GM04504 (cell line): ENCODE data around the gene MT1X.
A peak's percentile ranks its signal among the peaks of the same experiment; 100 is the strongest.

Experiments used
- DNase-seq: peaks from one replicate; pipeline ENCODE4 v3.0.0-alpha.2; 2012; ENCODE audit warnings: low read depth

MT1X gene

DNA sequence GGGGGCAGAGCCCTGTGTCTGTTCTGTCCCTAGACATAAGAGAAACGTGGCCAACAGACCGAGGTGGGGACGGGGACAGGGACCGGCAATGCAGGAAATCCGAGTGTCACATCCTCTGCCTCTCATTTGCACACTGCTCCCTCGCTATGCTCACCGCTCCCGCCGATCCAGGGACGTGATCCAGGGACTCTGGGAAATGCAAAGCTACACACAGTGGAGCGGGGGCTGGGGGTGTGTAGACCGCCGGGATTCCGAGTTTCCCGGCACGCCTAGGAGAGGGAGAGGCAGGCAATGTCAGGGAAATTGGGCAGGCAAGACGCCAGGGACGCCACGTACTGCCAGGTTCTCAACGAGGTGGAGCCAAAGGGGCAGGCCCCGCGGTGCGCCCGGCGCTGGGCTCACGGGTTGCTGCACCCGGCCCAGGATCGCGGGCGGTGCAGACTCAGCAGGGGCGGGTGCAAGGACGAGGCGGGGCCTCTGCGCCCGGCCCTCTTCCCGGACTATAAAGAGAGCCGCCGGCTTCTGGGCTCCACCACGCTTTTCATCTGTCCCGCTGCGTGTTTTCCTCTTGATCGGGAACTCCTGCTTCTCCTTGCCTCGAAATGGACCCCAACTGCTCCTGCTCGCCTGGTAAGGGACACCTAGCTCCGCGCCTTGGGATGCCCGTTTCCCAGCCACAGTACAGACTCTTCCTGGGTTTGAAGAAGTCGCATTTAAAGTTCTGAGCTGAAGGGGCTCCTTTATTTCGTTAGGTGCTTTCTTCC is at the start of gene MT1X:
Gene MT1X (plus strand): TSS at position 532 of the 764 bp plus-strand sequence. CDS start 71 bp downstream, at position 603.
- peak; percentile 73 for DNase-seq

DNA sequence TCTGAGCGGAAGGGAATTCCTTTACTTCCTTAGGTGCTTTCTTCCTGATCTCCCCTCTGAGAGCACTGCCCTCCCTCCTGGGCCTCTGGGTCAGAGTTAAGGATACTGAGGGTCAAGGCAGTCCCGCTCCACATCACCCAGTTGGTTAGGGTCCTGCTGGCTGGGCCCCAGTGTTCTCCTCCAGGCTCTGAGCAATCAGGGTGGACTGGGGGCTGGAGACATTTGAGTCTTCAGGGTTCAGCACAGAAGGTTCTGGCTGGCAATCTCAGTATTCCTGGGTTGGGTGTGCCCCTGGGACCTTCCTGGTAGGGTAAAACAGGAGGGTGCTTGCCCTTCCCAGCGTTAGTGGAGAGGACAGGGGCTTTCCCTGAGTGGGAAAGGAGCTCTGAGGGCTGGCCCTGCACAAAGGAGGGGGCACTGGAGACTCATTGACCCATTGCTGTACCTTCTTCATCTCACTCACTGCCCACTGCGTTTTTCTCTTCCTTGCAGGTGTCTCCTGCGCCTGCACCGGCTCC is 49.4 kb upstream of the MT1X start:
- DNase-seq, result no peak

DNA sequence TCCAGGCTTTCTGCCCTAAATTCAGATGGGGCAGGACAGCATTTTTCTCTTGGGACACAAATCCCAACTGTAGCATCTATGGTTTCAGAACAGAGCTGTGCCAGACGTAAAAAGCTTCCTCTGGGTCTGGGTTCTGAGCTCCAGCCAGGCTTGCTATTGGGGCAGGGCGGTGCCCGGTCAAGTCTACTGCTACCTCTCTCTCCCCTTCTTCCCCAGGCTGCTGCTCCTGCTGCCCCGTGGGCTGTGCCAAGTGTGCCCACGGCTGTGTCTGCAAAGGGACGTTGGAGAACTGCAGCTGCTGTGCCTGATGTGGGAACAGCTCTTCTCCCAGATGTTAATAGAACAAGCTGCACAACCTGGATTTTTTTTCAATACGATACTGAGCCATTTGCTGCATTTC is 48.7 kb upstream of the MT1X start:
- no peak for DNase-seq

DNA sequence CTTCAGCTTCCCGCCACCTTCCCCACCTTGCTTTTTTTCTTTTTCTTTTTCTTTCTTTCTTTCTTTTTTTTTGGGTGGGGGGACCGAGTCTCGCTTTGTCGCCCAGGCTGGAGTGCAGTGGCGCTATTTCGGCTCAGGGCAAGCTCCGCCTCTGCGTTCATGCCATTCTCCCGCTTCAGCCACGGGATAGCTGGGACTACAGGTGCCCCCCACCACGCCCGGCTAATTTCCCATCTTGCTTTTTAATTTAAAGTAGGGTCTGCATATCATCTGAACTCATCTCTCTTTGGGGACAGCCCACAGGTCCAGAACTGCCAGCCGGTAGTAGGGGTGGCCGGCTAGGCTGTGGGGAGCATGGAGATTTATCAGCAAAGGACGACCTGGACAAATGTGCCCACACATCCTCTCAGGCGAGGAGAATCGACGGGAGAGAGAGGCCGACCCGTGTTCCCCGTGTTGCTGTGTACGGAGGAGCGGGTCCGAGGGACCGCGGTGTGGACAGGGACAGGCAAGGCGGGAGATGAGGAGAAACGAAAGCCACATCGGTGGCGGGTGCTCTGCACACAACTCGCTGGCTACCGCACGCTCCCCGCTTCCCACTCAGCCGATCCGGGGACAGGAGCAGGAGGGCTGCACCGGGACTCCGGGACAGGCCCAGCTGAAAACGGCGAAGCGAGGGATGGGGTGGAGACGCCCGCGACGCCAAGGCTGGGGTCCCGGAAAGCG is 47.4 kb upstream of the MT1X start:
- no peak for DNase-seq

DNA sequence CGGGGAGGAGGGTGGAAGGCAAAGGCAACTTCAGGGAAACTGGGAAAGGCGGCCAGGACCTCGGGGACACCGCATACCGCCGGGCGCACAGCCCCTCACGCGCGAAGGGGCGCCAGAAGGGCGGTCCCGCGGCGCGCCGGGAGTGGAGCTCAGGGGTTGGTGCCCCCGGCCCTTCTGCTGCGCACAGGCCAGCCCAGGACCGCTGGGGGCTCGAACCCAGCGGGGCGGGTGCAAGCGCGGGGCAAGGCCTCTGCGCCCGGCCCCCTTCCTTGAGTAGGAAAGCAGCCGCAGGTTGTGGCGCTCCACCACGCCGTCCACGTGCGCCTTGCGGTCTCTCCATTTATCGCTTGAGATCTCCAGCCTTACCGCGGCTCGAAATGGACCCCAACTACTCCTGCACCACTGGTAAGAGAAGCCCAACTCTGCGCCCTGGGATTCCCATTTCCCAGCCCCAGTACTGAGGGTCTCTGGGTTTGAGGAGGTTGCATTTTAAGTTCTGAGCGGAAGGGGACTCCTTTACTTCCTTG is 46.8 kb upstream of the MT1X start:
- no peak for DNase-seq

DNA sequence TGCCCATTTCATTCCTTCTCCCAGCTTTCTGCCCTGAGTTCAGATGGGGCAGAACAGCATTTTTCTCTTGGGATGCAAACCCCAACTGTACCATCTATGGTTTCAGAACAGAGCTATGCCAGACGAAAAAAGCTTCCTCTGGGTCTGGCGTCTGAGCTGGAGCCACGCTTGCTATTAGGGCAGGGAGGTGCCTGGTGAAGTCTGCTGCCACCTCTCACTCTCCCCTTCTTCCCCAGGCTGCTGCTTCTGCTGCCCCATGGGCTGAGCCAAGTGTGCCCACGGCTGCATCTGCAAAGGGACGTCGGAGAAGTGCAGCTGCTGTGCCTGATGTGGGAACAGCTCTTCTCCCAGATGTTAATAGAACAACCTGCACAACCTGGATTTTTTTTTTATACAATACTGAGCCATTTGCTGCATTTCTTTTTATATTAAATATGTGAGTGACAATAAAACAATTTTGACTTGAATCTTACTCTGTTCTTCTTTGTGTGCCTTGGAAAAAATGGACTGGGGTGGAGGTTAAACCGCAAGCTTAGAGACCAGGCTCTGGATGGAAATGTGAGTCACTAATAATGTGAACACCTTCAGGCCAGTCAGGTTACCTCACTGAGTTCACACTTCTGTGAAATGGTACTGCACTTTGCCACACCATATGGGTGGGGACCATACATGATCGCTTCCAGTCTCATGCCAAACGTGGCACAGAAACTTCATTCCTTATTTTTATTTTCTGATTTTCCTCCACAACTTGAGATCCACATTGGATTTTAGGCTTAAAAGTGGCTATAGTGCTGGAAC is 45.5 kb upstream of the MT1X start:
- no peak for DNase-seq

DNA sequence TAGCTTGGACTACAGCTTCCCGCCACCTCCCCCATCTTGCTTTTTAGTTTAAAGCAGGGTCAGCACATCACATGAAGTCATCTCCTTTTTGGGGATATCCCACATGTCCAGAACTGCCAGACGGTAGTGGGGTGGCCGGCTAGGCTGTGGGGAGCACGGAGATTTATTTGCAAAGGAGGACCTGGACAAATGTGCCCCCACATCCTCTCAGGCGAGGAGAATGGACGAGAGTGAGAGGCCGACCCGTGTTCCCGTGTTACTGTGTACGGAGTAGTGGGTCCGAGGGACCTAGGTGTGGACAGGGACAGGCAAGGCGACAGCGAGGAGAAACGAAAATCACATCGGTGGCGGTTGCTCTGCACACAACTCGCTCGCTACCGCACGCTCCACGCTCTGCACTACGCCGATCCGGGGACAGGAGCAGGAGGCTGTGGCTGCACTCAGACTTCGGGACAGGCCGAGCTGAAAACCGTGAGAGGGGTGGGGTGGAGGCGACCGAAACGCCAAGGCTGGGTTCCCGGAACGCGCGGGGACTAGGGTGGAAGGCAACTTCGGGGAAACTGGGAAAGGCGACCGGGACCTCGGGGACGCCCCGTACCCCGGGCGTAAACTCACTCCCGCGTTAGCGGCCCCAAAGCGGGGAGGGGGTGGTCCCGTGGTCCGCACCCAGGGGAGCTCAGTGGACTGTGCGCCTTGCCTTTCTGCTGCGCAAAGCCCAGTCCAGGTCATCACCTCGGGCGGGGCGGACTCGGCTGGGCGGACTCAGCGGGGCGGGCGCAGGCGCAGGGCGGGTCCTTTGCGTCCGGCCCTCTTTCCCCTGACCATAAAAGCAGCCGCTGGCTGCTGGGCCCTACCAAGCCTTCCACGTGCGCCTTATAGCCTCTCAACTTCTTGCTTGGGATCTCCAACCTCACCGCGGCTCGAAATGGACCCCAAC is 44.2 kb upstream of the MT1X start, which contains the start of gene MT1A:
Gene MT1A (plus strand): TSS at position 853 of the 937 bp plus-strand sequence. CDS start 73 bp downstream, at position 926.
- no peak for DNase-seq

DNA sequence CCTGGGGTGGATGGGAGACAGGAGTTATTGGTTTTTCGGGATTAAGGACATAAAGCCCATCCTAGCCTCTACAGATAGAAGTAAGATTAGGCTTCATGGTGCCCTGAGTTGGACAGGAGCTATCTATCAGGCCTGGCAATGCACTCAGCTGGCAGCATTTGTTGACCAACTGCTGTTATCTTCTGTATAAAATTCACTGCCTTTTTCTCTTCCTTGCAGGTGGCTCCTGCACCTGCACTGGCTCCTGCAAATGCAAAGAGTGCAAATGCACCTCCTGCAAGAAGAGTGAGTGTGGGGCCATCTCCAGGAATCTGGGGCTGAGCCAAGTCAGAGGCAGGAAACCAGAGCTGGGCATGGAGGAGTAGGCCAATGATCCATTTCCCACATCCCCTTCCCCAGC is 43.2 kb upstream of the MT1X start:
- no peak for DNase-seq

DNA sequence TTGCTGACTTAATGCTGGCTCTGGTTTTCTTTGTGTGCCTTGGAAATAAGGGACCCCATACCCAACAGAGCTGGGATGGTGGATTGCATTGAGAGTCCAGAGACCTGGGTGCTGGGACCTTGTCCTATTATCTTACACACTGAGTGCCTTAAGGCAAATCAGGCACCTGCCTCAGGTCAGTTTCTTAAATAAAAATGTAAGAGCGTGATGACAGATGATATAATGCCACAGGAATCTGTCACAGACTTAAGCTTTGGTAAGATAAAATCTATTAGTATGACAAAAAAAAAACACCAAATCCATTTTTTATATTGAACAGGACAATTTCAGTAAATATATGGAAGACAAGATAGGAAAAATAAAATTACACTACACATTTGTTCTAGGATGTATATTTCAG is 42.2 kb upstream of the MT1X start:
- no peak for DNase-seq

DNA sequence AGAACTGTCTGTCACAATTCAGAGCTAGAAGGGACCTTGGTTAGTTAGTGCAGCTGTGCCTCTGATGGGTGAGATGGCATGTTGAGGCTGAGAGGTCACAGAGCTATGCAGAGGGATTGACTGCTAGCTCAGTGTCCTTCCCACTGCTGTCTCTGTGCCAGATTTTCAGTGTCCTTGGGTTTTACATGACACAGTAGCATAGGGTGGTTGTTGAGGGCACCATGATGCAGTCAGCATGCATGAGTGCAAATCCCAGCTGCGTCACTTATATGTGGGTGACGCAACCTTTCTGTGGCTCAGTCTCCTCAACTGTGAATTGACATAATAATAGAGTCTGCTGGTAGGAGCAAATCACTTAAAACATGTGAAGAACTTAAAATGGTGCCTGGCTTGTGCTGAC is 41.1 kb upstream of the MT1X start:
- no peak for DNase-seq

DNA sequence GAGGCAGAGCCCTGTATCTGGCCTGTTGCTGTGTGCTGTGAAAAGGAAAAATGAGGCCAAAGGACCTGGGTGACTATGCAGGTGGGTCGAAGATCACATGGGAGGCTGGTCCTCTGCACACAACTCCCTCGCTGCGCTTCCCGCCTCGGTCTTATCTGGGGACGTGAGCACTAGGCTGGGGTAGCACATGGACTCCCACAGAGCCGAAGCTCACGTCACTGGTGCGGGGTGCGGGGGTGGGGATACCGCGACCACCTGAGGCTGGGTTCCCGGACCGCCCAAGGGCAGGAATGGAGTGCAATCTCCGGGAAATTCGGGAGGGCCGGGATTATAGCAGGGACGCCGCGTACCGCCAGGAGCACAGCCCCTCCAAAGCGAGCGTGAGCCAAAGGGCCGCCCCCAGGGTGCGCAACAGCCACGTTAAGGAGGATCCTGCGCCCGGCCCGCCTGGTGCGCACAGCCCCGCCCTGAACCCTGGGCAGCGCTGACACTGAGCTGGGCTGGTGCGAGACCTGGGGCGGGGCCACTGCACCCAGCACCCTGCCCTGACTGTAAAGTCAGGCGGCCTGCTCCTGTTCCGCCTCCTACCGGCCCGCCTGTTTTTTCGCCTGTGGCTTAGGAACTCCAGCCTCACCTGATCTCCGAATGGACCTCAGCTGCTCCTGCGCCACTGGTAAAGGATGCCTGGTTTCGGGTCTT is 39.0 kb upstream of the MT1X start:
- DNase-seq, result no peak

DNA sequence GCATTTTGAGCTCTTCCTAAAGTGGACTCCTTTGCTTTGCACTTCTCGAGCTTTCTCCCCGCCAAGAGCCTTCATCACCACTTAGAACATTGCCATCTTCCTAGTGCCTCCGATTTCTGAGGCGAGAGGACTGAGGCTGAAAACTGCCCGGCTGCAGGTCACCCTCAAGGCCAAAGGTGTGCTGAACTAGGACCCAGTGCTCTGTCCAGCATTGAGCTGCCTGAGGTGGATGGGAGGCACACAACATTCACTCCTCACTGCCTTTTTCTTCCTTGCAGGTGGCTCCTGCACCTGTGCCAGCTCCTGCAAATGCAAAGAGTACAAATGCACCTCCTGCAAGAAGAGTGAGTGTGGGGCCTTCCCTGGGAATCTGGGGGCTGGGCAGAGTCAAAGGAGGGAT is 38.4 kb upstream of the MT1X start:
- DNase-seq, result no peak

DNA sequence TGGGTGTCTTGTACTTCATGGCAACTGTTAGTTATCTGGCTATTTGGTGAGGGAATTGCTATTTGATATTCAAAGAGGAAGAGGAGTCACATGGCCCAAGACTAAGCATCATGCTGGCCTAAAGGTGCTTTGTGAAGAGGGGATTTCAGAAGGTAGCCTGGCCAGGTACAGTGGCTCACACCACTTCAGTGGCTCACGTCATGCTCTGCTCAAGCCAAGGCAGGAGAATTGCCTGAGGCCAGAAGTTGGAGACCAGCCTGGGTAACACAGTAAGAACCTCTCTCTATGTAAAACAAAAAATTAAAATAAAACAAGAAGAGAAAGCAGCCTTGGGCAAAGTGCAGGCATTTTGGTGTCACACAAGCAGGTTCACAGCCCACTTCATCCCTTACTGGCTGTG is 37.0 kb upstream of the MT1X start:
- no peak for DNase-seq

DNA sequence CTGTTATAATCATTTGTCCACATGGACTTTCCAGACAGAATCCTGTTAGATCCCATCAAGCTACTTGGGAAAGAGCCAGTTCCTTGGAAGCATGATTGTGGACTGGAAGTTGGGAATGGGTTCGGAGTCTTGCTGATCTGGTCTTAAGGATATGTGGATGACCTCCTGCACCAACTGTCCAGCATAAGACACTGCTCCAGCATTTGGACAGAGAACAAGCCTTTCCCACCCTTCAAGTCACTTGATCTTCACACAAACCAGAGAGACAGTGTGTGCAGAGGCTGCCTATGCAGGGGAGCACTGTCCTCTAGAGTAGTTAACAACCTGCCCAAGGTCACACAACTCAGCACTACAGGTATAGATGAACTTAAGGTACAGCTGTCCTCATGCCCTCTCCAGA is 36.4 kb upstream of the MT1X start:
- DNase-seq, result no peak

DNA sequence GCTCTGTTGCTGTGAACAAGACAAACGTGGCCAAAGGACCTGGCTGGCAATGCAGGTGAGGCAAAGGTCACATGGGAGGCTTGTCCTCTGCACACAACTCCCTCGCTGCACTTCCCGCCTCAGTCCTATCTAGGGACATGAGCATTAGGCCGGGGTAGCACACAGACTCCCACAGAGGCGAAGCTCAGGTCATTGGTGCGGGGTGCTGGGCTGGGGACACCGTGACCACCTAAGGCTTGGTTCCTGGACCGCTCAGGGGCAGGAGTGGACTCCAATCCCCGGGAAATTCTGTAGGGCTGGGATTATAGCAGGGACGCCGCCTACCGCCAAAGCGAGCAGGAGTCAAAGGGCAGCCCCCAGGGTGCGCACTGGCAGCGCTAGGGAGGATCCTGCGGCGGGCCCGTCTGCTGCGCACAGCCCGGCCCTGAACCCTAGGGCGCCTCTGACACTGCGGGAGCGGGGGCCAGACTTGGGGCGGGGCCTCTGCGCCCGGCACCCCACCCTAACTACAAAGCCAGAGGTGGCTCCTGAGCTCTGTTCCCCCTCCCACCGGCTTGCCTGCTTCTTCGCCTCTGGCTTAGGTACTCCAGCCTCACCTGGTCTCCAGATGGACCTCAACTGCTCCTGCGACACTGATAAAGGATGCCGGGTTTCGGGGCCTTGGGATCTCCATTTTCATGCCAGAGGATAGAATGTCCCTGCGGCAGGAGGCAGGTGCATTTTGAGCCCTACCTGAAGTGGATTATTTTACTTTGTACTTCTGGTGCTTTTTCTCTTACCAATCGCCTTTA is 34.4 kb upstream of the MT1X start:
- no peak for DNase-seq

DNA sequence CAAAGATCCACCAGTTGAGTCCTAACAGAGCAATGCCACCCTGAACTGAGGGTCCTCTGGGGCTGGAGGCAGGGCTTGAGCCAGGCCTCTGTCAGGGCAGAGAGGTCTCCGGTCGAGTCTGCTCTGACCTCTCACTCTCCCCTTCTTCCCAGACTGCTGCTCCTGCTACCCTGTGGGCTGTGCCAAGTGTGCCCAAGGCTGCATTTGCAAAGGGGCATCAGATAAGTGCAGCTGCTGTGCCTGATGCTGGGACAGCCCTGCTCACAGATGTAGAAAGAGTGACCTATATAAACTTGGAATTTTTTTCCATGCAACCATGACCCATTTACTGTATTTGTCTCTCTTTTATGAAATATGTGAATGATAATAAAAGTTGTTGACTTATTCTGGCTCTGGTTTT is 33.0 kb upstream of the MT1X start:
- DNase-seq, result no peak

DNA sequence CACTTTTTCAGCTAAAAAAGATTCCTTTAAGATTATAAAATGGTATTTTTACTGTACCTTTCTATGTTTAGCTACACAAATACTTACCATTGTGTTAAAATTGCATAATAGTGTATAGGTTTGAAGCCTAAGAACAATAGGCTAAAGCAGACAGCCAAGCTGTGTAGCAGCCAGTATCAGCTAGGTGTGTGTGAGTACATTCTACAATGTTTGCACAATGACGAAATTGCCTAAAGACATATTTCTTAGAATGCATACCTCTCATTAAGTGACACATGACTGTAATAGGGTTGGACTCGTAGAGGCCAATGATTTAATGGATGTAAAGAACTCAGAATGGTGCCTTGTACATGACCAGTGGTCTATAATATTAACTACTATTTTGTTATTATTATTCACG is 32.5 kb upstream of the MT1X start:
- no peak for DNase-seq

DNA sequence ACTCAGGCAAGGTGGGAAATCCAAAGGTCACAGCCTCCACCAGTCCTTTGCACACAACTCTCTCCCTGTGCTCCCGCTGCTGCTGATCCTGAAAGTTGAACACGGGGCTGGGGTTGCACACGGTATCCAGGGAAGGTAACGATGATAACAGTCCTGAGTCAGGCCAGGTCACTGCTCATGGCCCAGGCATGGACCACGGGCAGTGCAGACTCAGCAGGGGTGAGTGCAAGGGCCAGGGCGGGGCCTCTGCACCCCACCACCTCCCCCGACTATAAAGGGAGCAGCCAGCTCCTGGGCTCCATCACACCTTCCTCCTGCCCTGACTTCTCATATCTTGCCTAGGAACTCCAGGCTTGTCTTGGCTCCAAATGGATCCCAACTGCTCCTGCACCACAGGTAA is 30.7 kb upstream of the MT1X start, which contains the start of gene MT1B:
Gene MT1B (plus strand): TSS at position 301 of the 400 bp plus-strand sequence. CDS start 68 bp downstream, at position 369.
- DNase-seq, result no peak

DNA sequence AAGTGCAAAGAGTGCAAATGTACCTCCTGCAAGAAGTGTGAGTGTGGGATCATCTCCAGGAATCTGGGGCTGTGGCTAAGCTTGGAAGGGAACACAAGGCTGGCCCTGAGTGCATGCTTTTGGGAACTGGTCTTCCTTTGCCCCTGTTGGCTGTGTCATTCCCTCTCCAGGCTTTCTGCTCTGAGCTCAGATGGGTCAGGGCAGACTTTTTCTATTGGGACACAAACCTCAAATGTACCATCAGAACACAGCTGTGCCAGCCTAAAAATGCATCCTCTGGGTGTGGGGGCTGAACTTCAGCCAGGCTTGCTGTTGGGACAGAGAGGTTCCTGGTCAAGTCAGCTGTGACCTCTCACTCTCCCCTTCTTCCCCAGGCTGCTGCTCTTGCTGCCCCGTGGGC is 29.7 kb upstream of the MT1X start:
- no peak for DNase-seq

DNA sequence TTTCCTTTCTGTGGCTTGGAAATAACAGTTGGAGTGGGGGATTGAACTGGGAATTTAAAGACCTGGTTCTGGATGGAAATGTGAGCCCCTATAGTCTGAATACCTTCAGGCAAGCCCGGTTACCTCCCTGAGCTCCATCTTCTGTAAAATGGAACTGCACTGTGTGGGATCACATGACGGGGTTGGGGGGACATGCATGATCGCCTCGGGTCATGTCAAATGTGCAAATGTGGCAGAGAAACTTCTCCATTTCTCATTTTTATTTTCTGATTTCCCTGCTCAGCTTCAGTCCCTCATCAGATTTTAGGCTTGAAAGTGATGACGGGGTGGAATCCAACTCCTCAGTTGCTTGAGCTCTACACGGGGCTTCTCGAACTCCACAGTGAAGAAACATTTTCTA is 29.1 kb upstream of the MT1X start:
- no peak for DNase-seq
